ENCODE results near the gene POU6F1.

The POU6F1 gene

GRCh38 chr12:51196547-51196946, 21.3 kb downstream of the POU6F1 start:
- DNase-seq: no peak

- no peak for DNase-seq
Measured at GRCh38 chr12:51195841-51196240, 22.0 kb downstream of the POU6F1 start.

GRCh38 chr12:51192284-51192671, 25.6 kb downstream of the POU6F1 start:
- no peak for DNase-seq

GRCh38 chr12:51191516-51192283, 26.2 kb downstream of the POU6F1 start:
- no peak for DNase-seq

- no peak for DNase-seq
Measured at GRCh38 chr12:51190820-51191219, 27.0 kb downstream of the POU6F1 start.

GRCh38 chr12:51189790-51190355, 28.0 kb downstream of the POU6F1 start:
- DNase-seq: no peak

- DNase-seq: no peak
Measured at GRCh38 chr12:51188359-51189051, 29.4 kb downstream of the POU6F1 start.

- no peak for DNase-seq
Measured at GRCh38 chr12:51187370-51187987, 30.4 kb downstream of the POU6F1 start.

- DNase-seq: no peak
Measured at GRCh38 chr12:51186465-51187085, 31.3 kb downstream of the POU6F1 start.

- no peak for DNase-seq
Measured at GRCh38 chr12:51185171-51185717, 32.6 kb downstream of the POU6F1 start.

- no peak for DNase-seq
Measured at GRCh38 chr12:51183816-51184215, 34.0 kb downstream of the POU6F1 start.

GRCh38 chr12:51183349-51183748, 34.5 kb downstream of the POU6F1 start:
- no peak for DNase-seq

- DNase-seq: no peak
Measured at GRCh38 chr12:51181558-51181957, 36.3 kb downstream of the POU6F1 start.

- DNase-seq: no peak
Measured at GRCh38 chr12:51177897-51178296, 40.0 kb downstream of the POU6F1 start.

GRCh38 chr12:51174501-51174900, 43.4 kb downstream of the POU6F1 start:
- no peak for DNase-seq

GRCh38 chr12:51172515-51173431, 45.1 kb downstream of the POU6F1 start, which contains the start of gene TFCP2:
Gene TFCP2 (minus strand): TSS chr12:51173135. CDS start chr12:51172422, 713 bp downstream.
- peak; percentile 91 to 95 for DNase-seq

- DNase-seq: no peak
Measured at GRCh38 chr12:51171884-51172514, 45.9 kb downstream of the POU6F1 start.

GRCh38 chr12:51163795-51164194, 54.1 kb downstream of the POU6F1 start:
- no peak for DNase-seq

- DNase-seq: no peak
Measured at GRCh38 chr12:51162217-51162616, 55.6 kb downstream of the POU6F1 start.

- DNase-seq: no peak
Measured at GRCh38 chr12:51160814-51161459, 56.9 kb downstream of the POU6F1 start.
